C4-2B (cell line): ENCODE results near the gene PIAS1.
"Not testable (repeated sequence)": the region's sequence is repeated elsewhere in the genome, so short reads cannot be mapped to it uniquely, and the experiment has no call there.

Experiments
- H3K27ac ChIP-seq: fragments of 450-650 bp; 2 replicates; pipeline ENCODE4 v1.5.1; 2017
- ZFX ChIP-seq: fragments of 450-650 bp; IDR thresholded peaks from 2 replicates; pipeline ENCODE4 v1.6.1; 2017
- TF ChIP-seq, protein P1 (sequence below): fragments of 450-650 bp; conservative IDR thresholded peaks from 2 replicates; pipeline ENCODE4 v1.5.1; 2017; ENCODE audit warnings: mild to moderate bottlenecking

PIAS1 gene

DNA sequence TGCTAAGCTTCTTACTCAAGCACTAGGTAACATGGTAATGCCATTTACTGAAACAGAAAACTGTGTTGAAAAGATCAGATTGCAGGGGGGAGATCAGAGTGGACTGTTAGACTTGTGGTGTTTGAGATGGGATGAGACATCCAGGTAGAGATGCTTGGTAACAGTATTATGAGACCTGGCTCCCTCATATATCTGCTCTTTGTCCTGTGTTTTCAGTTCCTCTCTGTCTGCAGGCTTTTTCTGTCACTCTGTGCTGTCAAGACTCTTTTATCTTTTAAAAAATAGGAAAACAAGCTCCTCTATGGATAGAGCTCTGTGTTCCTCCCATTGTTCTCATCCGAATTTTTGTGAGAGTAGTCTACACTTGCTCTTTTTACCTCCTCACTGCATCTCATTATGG lies 103.0 kb downstream of the PIAS1 start:
- no peak for TF ChIP-seq ZFX
- TF ChIP-seq, protein P1, sequence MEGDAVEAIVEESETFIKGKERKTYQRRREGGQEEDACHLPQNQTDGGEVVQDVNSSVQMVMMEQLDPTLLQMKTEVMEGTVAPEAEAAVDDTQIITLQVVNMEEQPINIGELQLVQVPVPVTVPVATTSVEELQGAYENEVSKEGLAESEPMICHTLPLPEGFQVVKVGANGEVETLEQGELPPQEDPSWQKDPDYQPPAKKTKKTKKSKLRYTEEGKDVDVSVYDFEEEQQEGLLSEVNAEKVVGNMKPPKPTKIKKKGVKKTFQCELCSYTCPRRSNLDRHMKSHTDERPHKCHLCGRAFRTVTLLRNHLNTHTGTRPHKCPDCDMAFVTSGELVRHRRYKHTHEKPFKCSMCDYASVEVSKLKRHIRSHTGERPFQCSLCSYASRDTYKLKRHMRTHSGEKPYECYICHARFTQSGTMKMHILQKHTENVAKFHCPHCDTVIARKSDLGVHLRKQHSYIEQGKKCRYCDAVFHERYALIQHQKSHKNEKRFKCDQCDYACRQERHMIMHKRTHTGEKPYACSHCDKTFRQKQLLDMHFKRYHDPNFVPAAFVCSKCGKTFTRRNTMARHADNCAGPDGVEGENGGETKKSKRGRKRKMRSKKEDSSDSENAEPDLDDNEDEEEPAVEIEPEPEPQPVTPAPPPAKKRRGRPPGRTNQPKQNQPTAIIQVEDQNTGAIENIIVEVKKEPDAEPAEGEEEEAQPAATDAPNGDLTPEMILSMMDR, result no peak
- H3K27ac ChIP-seq, result no peak overlapping the region

DNA sequence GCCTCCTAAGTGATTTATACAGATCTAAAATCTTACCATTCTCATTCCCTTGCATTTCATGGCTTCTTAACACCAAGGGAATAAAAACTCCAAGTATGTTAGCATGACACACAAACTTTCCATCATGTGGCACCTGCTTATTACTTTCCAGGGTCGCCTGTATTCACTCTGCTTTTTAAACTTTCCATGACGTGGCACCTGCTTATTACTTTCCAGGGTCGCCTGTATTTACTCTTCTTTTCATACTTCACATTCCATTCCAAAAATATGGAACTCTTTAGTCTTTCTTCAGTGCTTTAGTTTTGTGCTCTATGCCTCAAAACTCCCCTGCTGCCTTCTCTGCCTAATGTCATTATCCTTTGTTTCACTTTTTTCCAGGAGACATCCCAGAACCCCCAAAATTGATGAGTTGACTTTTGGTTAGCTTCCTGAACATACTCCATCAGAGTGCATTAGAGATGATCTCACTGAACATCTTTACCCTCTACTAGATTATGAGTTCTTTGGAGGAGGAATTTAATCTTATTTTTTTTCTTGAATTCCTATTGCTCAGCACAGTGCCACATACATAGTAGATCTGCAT lies 104.0 kb downstream of the PIAS1 start:
- TF ChIP-seq, protein P1, result no peak
- TF ChIP-seq ZFX, result no peak
- H3K27ac ChIP-seq, result no peak overlapping the region

DNA sequence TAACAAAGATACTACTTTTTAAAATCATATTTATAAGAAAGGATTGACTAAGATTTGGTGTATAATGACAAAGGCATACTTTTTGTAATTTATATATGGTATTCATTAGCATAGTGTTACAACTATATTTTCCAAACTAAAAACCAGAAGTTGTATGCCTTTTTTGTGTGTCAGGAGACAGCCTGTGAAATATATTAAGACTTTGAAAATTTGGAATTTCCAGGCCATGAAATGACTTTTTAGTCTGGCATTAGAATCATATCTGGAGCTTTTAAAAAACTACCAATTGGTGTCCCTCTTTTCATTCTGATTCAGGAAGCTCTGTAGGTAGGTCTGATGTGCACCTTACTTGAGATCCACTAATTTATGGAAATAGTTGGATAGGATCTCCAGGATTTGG lies 109.1 kb downstream of the PIAS1 start:
- TF ChIP-seq, protein P1, result no peak
- no peak for TF ChIP-seq ZFX
- H3K27ac ChIP-seq, result no peak overlapping the region

DNA sequence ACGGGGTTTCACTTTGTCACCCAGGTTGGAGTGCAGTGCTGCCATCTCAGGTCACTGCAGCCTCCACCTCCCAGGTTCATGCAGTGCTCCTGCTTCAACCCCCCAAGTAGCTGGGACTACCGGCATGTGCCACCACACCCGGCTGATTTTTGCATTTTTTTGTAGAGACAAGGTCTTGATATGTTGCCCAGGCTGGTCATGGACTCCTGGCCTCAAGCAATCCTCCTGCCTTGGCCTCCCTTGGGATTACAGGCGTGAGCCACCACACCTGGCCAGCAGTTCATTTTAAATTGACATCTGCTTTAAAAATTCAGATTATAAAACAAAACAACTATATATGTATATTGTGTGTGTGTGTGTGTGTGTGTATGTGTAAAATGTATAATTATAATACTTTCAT lies 112.7 kb downstream of the PIAS1 start:
- TF ChIP-seq, protein P1, result no peak
- TF ChIP-seq ZFX, result no peak
- H3K27ac ChIP-seq, result no peak overlapping the region

DNA sequence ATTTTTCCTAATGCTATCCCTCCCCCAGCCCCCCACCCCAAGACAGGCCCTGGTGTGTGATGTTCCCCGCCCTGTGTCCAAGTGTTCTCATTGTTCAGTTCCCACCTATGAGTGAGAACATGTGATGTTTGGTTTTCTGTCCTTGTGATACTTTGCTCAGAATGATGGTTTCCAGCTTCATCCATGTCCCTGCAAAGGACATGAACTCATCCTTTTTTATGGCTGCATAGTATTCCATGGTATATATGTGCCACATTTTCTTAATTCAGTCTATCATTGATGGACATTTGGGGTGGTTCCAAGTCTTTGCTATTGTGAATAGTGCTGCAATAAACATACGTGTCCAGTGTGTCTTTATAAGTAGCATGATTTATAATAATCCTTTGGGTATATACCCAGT lies 117.9 kb downstream of the PIAS1 start:
- H3K27ac ChIP-seq, result not testable (repeated sequence)

DNA sequence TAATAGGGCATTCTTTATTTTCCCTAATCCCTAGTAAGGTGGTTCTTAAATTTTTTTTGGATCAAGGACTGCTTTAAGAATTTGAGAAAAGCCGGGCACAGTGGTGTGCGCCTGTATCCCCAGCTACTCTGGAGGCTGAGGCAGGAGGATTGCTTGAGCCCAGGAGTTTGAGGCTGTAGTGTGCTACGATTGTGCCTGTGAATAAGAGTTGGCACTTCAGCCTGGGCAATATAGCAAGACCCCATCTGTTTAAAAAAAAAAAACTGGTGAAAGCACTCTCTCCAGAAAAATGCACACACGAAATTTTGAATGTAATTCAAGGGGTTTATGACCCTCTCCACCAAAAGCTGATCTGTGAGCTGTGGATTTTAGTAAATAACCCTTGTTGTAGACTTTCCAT lies 119.0 kb downstream of the PIAS1 start:
- no peak overlapping the region for H3K27ac ChIP-seq
- TF ChIP-seq ZFX, result no peak
- TF ChIP-seq, protein P1, result no peak

DNA sequence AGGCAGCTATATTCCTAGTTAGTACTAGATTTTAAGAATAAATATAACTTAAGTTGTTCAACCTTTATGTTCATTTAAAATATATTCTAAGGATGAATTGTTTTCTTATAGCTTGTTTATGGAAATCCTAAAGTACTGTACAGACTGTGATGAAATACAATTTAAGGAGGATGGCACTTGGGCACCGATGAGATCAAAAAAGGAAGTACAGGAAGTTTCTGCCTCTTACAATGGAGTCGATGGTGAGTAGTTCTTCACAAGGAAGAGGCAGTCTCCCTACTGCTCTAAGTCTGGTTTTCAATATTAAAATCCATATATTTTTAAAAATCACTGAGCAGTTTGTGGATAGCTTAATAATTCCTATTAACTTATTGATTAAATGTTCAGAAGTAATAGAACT lies 121.4 kb downstream of the PIAS1 start:
- TF ChIP-seq ZFX, result no peak
- TF ChIP-seq, protein P1, result no peak
- no peak overlapping the region for H3K27ac ChIP-seq

DNA sequence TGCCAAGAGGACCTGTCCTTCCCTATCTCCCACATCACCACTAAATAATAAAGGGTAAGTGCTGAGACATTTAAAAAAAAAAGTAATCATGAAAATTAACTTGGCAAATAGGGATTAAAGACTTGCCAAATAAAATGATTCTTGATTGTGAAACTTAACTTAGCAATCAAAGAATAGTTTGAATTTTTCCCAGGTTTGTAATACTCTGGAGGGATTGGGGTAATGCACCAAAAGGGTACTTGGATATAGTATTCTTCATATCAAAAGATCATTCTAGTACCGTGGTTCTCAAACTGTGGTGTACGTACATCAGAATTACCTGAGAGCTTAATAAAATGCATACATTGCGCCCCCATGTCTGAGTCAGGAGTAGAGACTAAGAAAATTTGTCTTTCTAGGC lies 122.5 kb downstream of the PIAS1 start:
- no peak overlapping the region for H3K27ac ChIP-seq
- TF ChIP-seq, protein P1, result no peak
- TF ChIP-seq ZFX, result no peak
